HEK293T (cell line): ENCODE measurements around the gene RPS2.
"Not testable (repeated sequence)": the region's sequence is repeated elsewhere in the genome, so short reads cannot be mapped to it uniquely, and the experiment has no call there.

Experiments used
- ARNT ChIP-seq: fragments of 450-650 bp; IDR thresholded peaks from 2 replicates; pipeline ENCODE4 v1.6.1; 2017; ENCODE audit warnings: mild to moderate bottlenecking
- FOXM1 ChIP-seq: fragments of 450-650 bp; IDR thresholded peaks from 2 replicates; pipeline ENCODE4 v1.6.1; 2017; ENCODE audit warnings: mild to moderate bottlenecking, borderline replicate concordance
- SUZ12 ChIP-seq: fragments of 450-650 bp; IDR thresholded peaks from 2 replicates; pipeline ENCODE4 v1.6.1; 2016; ENCODE audit warnings: mild to moderate bottlenecking

DNA sequence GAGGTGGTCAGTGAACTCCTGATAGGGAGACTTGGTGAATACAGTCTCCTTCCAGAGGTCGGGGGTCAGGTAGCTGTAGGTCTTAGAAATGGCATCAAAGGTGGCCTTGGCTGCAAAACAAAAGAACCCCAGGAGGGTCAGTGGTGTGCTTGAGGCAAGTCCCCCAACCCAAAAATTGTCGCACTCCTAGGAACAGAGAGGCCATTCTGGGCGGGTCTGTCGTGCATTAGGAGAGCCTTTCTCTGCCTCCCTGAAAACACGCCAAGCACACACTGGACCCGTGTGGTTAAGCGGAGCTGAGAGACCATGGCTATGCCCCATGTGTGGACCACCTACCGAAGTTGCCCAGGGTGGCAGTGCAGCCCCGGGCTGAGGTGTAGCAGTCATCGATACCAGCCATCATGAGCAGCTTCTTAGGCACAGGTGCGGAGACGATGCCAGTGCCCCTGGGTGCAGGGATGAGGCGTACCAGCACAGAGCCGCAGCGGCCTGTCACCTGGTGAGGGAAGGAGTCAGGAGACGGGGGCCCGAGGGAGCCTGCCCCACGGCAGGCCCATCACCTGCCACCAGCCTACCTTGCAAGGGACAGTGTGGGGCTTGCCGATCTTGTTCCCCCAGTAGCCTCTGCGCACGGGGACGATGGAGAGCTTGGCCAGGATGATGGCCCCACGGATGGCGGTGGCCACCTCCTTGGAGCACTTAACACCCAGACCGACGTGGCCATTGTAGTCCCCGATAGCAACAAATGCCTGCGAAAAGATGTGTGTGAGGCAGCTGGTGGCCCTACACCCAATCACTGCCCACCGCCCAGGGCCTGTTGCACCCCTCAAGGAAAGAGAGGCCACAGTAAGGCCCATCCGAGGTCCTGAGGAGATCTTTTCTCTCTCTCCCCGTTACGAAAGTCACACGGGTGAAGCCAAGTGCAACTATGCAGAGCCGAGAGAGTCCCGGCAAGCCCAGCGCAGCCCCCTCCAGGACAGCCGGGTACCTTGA, 2.2 kb downstream of the RPS2 start:
- not testable (repeated sequence) for TF ChIP-seq ARNT, FOXM1, SUZ12
